K562 (cell line): ENCODE data around the gene ARF1. TPM values are rescaled to one million over a fixed set of nuclear protein-coding genes. Genes with fewer than 3 reads are reported as not detected.

Experiments
- ARID3B ChIP-seq: fragments of 250-450 bp; sonication (Bioruptor Pico); IDR thresholded peaks from 2 replicates; pipeline ENCODE4 v1.4.0; 2020; ENCODE audit warnings: borderline replicate concordance
- FOXJ3 ChIP-seq: sonication (generic); formaldehyde crosslinking; IDR thresholded peaks from 2 replicates; pipeline ENCODE4 v1.4.0; 2020; ENCODE audit warnings: mild to moderate bottlenecking, missing genetic modification reagents
- GABPB1 ChIP-seq: sonication (generic); formaldehyde crosslinking; IDR thresholded peaks from 2 replicates; pipeline ENCODE4 v1.8.0; 2022; ENCODE audit warnings: mild to moderate bottlenecking, missing genetic modification reagents
- GABPB2 ChIP-seq: fragments of 250-450 bp; sonication (Bioruptor Pico); conservative IDR thresholded peaks from 2 replicates; pipeline ENCODE4 v1.5.1; 2021; ENCODE audit warnings: mild to moderate bottlenecking
- KDM2B ChIP-seq: fragments of 250-450 bp; sonication (Bioruptor Pico); IDR thresholded peaks from 2 replicates; pipeline ENCODE4 v1.8.0; 2021; ENCODE audit warnings: mild to moderate bottlenecking, moderate library complexity
- NFATC3 ChIP-seq: fragments of 450-650 bp; IDR thresholded peaks from 2 replicates; pipeline ENCODE4 v1.6.1; 2017; ENCODE audit warnings: mild to moderate bottlenecking
- NFE2L1 ChIP-seq: fragments of 450-650 bp; IDR thresholded peaks from 2 replicates; pipeline ENCODE4 v1.6.1; 2016; ENCODE audit warnings: missing genetic modification characterization, low read depth, mild to moderate bottlenecking, missing compliant biosample characterization, moderate library complexity, borderline replicate concordance
- SFPQ ChIP-seq: fragments of 200-400 bp; formaldehyde crosslinking; IDR thresholded peaks from 2 replicates; pipeline ENCODE4 v1.6.1; 2017; ENCODE audit warnings: mild to moderate bottlenecking, low read depth, low read length, moderate library complexity
- TAL1 ChIP-seq: fragments of 450-650 bp; IDR thresholded peaks from 2 replicates; pipeline ENCODE4 v1.6.1; 2016; ENCODE audit warnings: mild to moderate bottlenecking
- TCFL5 ChIP-seq: fragments of 250-450 bp; sonication (Bioruptor Pico); conservative IDR thresholded peaks from 2 replicates; pipeline ENCODE4 v1.6.1; 2021; ENCODE audit warnings: mild to moderate bottlenecking, moderate library complexity, matching md5 sums
- polyA plus RNA-seq, 8 experiments: library from polyadenylated mRNA; depleted of rRNA in 4 of 8; stranded (reverse) in 5 of 8; unstranded in 3 of 8; fragments of >200 nt; fragmentation: Nextera tagmentation in 2 of 8; fragmentation: Illumina TruSeq in 1 of 8; extraction: Ambion mirVana in 2 of 8; extraction: Trizol in 1 of 8; gene quantifications; 2 replicates each; pipeline versions ENCODE4 v1.2.1 to v1.2.3, GENCODE V29; 2011 to 2014; ENCODE audit warnings: inconsistent platforms in 1 of 8, missing spikeins in 1 of 8
- total RNA-seq, 7 experiments: library from RNA; depleted of rRNA in 6 of 7; stranded (reverse); fragments of >200 nt in 6 of 7; fragmentation: Illumina TruSeq in 2 of 7; extraction: Trizol in 2 of 7; gene quantifications; 2 replicates each; pipeline versions ENCODE4 v1.2.1 to v1.2.3, GENCODE V29; 2011 to 2021; ENCODE audit warnings: low replicate concordance in 1 of 7
- TF ChIP-seq, protein P1 (sequence below), 3 experiments: fragments of 200-800 bp in 1 of 3; sonication (Bioruptor generic) in 1 of 3; sonication (generic) in 1 of 3; formaldehyde crosslinking in 1 of 3; IDR thresholded peaks; 2 replicates each; pipeline versions ENCODE4 v1.6.1 to v1.8.0; 2016 to 2022; ENCODE audit warnings: mild to moderate bottlenecking in 2 of 3, missing compliant biosample characterization in 2 of 3, missing genetic modification characterization in 2 of 3, missing genetic modification reagents in 1 of 3
- TF ChIP-seq, protein P2 (sequence below), 3 experiments: fragments of 200-800 bp in 1 of 3; fragments of 250-450 bp in 1 of 3; fragments of 450-650 bp in 1 of 3; sonication (Bioruptor Pico) in 1 of 3; sonication (Bioruptor generic) in 1 of 3; formaldehyde crosslinking in 1 of 3; IDR thresholded peaks; 2 replicates each; pipeline versions ENCODE4 v1.6.1 to v1.8.0; 2016 to 2022; ENCODE audit warnings: mild to moderate bottlenecking in 2 of 3, missing genetic modification characterization in 2 of 3, missing compliant biosample characterization in 1 of 3, moderate library complexity in 1 of 3
- TF ChIP-seq, protein P3 (sequence below): sonication (generic); formaldehyde crosslinking; IDR thresholded peaks from 2 replicates; pipeline ENCODE4 v1.8.0; 2022; ENCODE audit warnings: mild to moderate bottlenecking, low read depth, missing genetic modification reagents
- TF ChIP-seq, protein P4 (sequence below): sonication (generic); formaldehyde crosslinking; IDR thresholded peaks from 2 replicates; pipeline ENCODE4 v1.8.0; 2022; ENCODE audit warnings: mild to moderate bottlenecking, missing genetic modification reagents

The ARF1 gene
- total and polyA plus RNA-seq, 9 of the 15 experiments (the other 6 are each of a cell fraction or from before 2014, with no cell fraction given) = 69.8 to 593 (median 325) TPM

- TF ChIP-seq, protein P1, sequence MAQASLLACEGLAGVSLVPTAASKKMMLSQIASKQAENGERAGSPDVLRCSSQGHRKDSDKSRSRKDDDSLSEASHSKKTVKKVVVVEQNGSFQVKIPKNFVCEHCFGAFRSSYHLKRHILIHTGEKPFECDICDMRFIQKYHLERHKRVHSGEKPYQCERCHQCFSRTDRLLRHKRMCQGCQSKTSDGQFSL (CRISPR knock-in tag; IDR thresholded peaks at IDR 0.05) = peak; percentile 60; the same call in 1 of the 2 replicates
- TF ChIP-seq, protein P1 (tag; IDR thresholded peaks at IDR 0.05) = no peak
- TF ChIP-seq, protein P2, sequence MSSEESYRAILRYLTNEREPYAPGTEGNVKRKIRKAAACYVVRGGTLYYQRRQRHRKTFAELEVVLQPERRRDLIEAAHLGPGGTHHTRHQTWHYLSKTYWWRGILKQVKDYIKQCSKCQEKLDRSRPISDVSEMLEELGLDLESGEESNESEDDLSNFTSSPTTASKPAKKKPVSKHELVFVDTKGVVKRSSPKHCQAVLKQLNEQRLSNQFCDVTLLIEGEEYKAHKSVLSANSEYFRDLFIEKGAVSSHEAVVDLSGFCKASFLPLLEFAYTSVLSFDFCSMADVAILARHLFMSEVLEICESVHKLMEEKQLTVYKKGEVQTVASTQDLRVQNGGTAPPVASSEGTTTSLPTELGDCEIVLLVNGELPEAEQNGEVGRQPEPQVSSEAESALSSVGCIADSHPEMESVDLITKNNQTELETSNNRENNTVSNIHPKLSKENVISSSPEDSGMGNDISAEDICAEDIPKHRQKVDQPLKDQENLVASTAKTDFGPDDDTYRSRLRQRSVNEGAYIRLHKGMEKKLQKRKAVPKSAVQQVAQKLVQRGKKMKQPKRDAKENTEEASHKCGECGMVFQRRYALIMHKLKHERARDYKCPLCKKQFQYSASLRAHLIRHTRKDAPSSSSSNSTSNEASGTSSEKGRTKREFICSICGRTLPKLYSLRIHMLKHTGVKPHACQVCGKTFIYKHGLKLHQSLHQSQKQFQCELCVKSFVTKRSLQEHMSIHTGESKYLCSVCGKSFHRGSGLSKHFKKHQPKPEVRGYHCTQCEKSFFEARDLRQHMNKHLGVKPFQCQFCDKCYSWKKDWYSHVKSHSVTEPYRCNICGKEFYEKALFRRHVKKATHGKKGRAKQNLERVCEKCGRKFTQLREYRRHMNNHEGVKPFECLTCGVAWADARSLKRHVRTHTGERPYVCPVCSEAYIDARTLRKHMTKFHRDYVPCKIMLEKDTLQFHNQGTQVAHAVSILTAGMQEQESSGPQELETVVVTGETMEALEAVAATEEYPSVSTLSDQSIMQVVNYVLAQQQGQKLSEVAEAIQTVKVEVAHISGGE (CRISPR knock-in tag; IDR thresholded peaks at IDR 0.05) = peak in 1 of 3 experiments; percentile 33; a peak in 1 of 6 replicates
- TF ChIP-seq, protein P3, sequence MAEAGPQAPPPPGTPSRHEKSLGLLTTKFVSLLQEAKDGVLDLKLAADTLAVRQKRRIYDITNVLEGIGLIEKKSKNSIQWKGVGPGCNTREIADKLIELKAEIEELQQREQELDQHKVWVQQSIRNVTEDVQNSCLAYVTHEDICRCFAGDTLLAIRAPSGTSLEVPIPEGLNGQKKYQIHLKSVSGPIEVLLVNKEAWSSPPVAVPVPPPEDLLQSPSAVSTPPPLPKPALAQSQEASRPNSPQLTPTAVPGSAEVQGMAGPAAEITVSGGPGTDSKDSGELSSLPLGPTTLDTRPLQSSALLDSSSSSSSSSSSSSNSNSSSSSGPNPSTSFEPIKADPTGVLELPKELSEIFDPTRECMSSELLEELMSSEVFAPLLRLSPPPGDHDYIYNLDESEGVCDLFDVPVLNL (CRISPR knock-in tag) = peak; percentile 72; the same call in 1 of the 2 replicates
- 0 out of 2 replicates have a peak, but pooled peaks have one; percentile 3 for TF ChIP-seq KDM2B
- TF ChIP-seq TCFL5 (CRISPR knock-in tag) = no peak
- TF ChIP-seq ARID3B = 0 out of 2 replicates have a peak, but pooled peaks have one; percentile 44
- no peak for TF ChIP-seq NFATC3
- peak; percentile 67 for TF ChIP-seq GABPB1
- no peak for TF ChIP-seq TAL1
- no peak for TF ChIP-seq SFPQ
- TF ChIP-seq NFE2L1 (tag) = no peak
- TF ChIP-seq FOXJ3 (CRISPR knock-in tag) = no peak
- TF ChIP-seq GABPB2 (CRISPR knock-in tag) = no peak
- TF ChIP-seq, protein P4, sequence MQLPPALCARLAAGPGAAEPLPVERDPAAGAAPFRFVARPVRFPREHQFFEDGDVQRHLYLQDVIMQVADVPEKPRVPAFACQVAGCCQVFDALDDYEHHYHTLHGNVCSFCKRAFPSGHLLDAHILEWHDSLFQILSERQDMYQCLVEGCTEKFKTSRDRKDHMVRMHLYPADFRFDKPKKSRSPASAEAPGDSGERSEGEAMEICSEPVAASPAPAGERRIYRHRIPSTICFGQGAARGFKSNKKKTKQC (CRISPR knock-in tag) = peak; percentile 74; the same call in 1 of the 2 replicates
Observed at GRCh38 chr1:228109073-228109961, 26.8 kb downstream of the ARF1 start, which contains the start of gene MRPL55 (continued).
